ENCODE results near the gene IBTK. TPM values are rescaled to one million over a fixed set of nuclear protein-coding genes. Genes with fewer than 3 reads are reported as not detected.
A peak's percentile ranks its signal among the peaks of the same experiment; 100 is the strongest.
"Not testable (repeated sequence)": the region's sequence is repeated elsewhere in the genome, so short reads cannot be mapped to it uniquely, and the experiment has no call there.

The IBTK gene, protein sequence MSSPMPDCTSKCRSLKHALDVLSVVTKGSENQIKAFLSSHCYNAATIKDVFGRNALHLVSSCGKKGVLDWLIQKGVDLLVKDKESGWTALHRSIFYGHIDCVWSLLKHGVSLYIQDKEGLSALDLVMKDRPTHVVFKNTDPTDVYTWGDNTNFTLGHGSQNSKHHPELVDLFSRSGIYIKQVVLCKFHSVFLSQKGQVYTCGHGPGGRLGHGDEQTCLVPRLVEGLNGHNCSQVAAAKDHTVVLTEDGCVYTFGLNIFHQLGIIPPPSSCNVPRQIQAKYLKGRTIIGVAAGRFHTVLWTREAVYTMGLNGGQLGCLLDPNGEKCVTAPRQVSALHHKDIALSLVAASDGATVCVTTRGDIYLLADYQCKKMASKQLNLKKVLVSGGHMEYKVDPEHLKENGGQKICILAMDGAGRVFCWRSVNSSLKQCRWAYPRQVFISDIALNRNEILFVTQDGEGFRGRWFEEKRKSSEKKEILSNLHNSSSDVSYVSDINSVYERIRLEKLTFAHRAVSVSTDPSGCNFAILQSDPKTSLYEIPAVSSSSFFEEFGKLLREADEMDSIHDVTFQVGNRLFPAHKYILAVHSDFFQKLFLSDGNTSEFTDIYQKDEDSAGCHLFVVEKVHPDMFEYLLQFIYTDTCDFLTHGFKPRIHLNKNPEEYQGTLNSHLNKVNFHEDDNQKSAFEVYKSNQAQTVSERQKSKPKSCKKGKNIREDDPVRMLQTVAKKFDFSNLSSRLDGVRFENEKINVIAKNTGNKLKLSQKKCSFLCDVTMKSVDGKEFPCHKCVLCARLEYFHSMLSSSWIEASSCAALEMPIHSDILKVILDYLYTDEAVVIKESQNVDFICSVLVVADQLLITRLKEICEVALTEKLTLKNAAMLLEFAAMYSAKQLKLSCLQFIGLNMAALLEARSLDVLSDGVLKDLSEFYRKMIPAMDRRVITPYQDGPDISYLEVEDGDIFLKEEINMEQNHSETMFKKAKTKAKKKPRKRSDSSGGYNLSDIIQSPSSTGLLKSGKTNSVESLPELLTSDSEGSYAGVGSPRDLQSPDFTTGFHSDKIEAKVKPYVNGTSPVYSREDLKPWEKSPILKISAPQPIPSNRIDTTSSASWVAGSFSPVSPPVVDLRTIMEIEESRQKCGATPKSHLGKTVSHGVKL (N-terminal part only)
- total RNA-seq (38.4 TPM), polyA plus RNA-seq (ENCODE audit: insufficient read depth, low read depth, low replicate concordance) (17.2 TPM)
- long read RNA-seq, donor 1, partial matches to known transcripts = 6 of 6 reads
- long read RNA-seq, donor 1, other reads (novel, unspliced or antisense) = 0 of 6 reads
- long read RNA-seq, donor 2, partial matches to known transcripts = 5 of 5 reads
- long read RNA-seq, donor 2, other reads (novel, unspliced or antisense) = 0 of 5 reads
- long read RNA-seq, donor 3, partial matches to known transcripts = 8 of 8 reads
- long read RNA-seq, donor 3, other reads (novel, unspliced or antisense) = 0 of 8 reads
- long read RNA-seq, donor 4, partial matches to known transcripts = 5 of 5 reads
- long read RNA-seq, donor 4, other reads (novel, unspliced or antisense) = 0 of 5 reads
- long read RNA-seq, donor 5 = 0 reads
- long read RNA-seq, donor 6, full-length matches to known transcripts = 2 of 2 reads
- long read RNA-seq, donor 6, partial matches to known transcripts = 0 of 2 reads
- long read RNA-seq, donor 6, other reads (novel, unspliced or antisense) = 0 of 2 reads
- long read RNA-seq, donor 7, full-length matches to known transcripts = 2 of 18 reads
- long read RNA-seq, donor 7, partial matches to known transcripts = 12 of 18 reads
- long read RNA-seq, donor 7, other reads (novel, unspliced or antisense) = 4 of 18 reads
- long read RNA-seq, donor 8, full-length matches to known transcripts = 1 of 1 reads
- long read RNA-seq, donor 8, partial matches to known transcripts = 0 of 1 reads
- long read RNA-seq, donor 8, other reads (novel, unspliced or antisense) = 0 of 1 reads
- long read RNA-seq, donor 9 = 0 reads
- long read RNA-seq, donor 10 = 0 reads

- H3K27ac ChIP-seq (ENCODE audit: low read depth in 2 of 2, low read length in 2 of 2) = peak within 1 kb of the TSS; percentile 87 to 96
- peaks cover 0 to 9% (median 5%) of the 10 kb centered on the region in 3 donors for H3K4me1 ChIP-seq (ENCODE audit: control insufficient read depth in 2 of 3, insufficient read depth in 2 of 3, low read depth in 1 of 3, low read length in 3 of 3)
- no peaks in the 10 kb centered on the region for H3K27me3 ChIP-seq (ENCODE audit: control insufficient read depth, insufficient read depth, low read length)
- H3K9me3 ChIP-seq (ENCODE audit: control insufficient read depth in 2 of 3, insufficient read depth in 1 of 3, low read length in 3 of 3) = no peaks in the 10 kb centered on the region
- intact Hi-C loops (cut with DNase I) = no loop called here
- H3K4me3 ChIP-seq (ENCODE audit: low read length in 3 of 3) = peak within 1 kb of the TSS; percentile 86 to 93 (median 91)
- peak within 1 kb of the TSS; percentile 71 to 92 (median 83) for H3K9ac ChIP-seq (ENCODE audit: low read length in 3 of 3)
- FAIRE-seq = no peak
- H3K36me3 ChIP-seq (ENCODE audit: control insufficient read depth in 2 of 3, insufficient read depth in 3 of 3, low read length in 3 of 3) = peaks cover 0 to 2% (median 0%) of the 10 kb centered on the region in 3 donors
- TF ChIP-seq CTCF (IDR thresholded peaks at IDR 0.05; ENCODE audit: borderline replicate concordance, extremely low read depth, insufficient read depth) = no peak
- peak; percentile 95 to 98 (median 97) for DNase-seq
Observed at GRCh38 chr6:82247505-82248272, at the start of gene IBTK. TSS of gene IBTK (minus strand) at chr6:82247744. CDS start at chr6:82240486, 7,258 bp downstream.

- intact Hi-C loops (cut with DNase I) = no loop called here
- no peak overlapping the region for H3K4me3 ChIP-seq (ENCODE audit: low read length in 3 of 3)
- FAIRE-seq (no peak), DNase-seq (peak in 1 of 5 donors; percentile 65)
- H3K4me1 ChIP-seq (ENCODE audit: control insufficient read depth in 2 of 3, insufficient read depth in 2 of 3, low read depth in 1 of 3, low read length in 3 of 3) = no peaks in the 10 kb centered on the region
- no peaks in the 10 kb centered on the region for H3K36me3 ChIP-seq (ENCODE audit: control insufficient read depth in 2 of 3, insufficient read depth in 3 of 3, low read length in 3 of 3)
- no peak for TF ChIP-seq CTCF (IDR thresholded peaks at IDR 0.05; ENCODE audit: borderline replicate concordance, extremely low read depth, insufficient read depth)
- H3K9me3 ChIP-seq (ENCODE audit: control insufficient read depth in 2 of 3, insufficient read depth in 1 of 3, low read length in 3 of 3) = no peaks in the 10 kb centered on the region
- no peaks in the 10 kb centered on the region for H3K27me3 ChIP-seq (ENCODE audit: control insufficient read depth, insufficient read depth, low read length)
- H3K27ac ChIP-seq (ENCODE audit: low read depth in 2 of 2, low read length in 2 of 2) = no peak overlapping the region
- no peak overlapping the region for H3K9ac ChIP-seq (ENCODE audit: low read length in 3 of 3)
Observed at GRCh38 chr6:82283771-82284410, 36.3 kb upstream of the IBTK start.

DNA sequence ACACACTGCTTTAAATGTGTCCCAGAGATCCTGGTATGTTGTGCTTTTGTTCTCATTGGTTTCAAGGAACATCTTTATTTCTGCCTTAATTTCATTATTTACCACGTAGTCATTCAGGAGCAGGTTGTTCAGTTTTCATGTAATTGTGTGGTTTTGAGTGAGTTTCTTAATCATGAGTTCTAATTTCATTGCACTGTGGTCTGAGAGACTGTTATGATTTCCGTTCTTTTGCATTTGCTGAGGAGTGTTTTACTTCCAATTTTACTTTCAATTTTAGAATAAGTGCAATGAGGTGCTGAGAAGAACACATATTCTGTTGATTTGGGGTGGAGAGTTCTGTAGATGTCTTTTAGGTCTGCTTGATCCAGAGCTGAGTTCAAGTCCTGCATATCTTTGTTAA, 34.0 kb upstream of the IBTK start:
- not testable (repeated sequence) for DNase-seq; H3K4me3 ChIP-seq (ENCODE audit: low read length in 3 of 3)

More for the DNA sequence above, 34.0 kb upstream of the IBTK start:
- H3K27ac ChIP-seq (ENCODE audit: low read depth in 2 of 2, low read length in 2 of 2); H3K36me3 ChIP-seq (ENCODE audit: control insufficient read depth in 2 of 3, insufficient read depth in 3 of 3, low read length in 3 of 3); intact Hi-C loops (cut with DNase I); FAIRE-seq; H3K4me1 ChIP-seq (ENCODE audit: control insufficient read depth in 2 of 3, insufficient read depth in 2 of 3, low read depth in 1 of 3, low read length in 3 of 3); H3K9me3 ChIP-seq (ENCODE audit: control insufficient read depth in 2 of 3, insufficient read depth in 1 of 3, low read length in 3 of 3); H3K9ac ChIP-seq (ENCODE audit: low read length in 3 of 3); H3K27me3 ChIP-seq (ENCODE audit: control insufficient read depth, insufficient read depth, low read length): not testable (repeated sequence)
